SK-N-SH (cell line): ENCODE data around the gene CENPT. TPM values are rescaled to one million over a fixed set of nuclear protein-coding genes. Genes with fewer than 3 reads are reported as not detected.

ENCODE experiments used
- CTCF ChIA-PET: fragments of 300-600, 350-600 bp; formaldehyde crosslinking; extraction: SDS; loops from one replicate; lab custom pipeline; 2021; lab: Yijun Ruan, JAX
- POLR2A ChIA-PET: fragments of 350-600 bp; sonication (Branson Sonifier 250); formaldehyde crosslinking; extraction: SDS; loops from one replicate; lab custom pipeline; 2020; ENCODE audit warnings: antibody characterized with exemption, inconsistent platforms; lab: Yijun Ruan, JAX
- DNase-seq: peaks from one replicate; pipeline ENCODE4 v3.0.0; 2012
- H2AFZ ChIP-seq: fragments of 200-600 bp; sonication (generic); 2 replicates; pipeline ENCODE4 v1.8.1; 2016; ENCODE audit warnings: antibody characterized with exemption, mild to moderate bottlenecking, low read depth
- H3F3A ChIP-seq: fragments of 200-600 bp; sonication (generic); replicated peaks from 2 replicates; pipeline ENCODE3; 2016; ENCODE audit warnings: antibody characterized with exemption, mild to moderate bottlenecking; ENCODE audit not compliant: insufficient read depth
- H3K27ac ChIP-seq, 2 experiments: fragments of 200-500 bp in 1 of 2; fragments of 200-600 bp in 1 of 2; sonication (Bioruptor generic) in 1 of 2; sonication (generic), shearing (Covaris generic) in 1 of 2; 2 replicates each; pipeline versions ENCODE4 v1.5.1 to v1.6.1; 2014 to 2016; ENCODE audit warnings: low read depth in 2 of 2, inconsistent platforms in 1 of 2, low read length in 1 of 2, mild to moderate bottlenecking in 1 of 2, mixed read lengths in 1 of 2
- H3K27me3 ChIP-seq: fragments of 200-600 bp; sonication (generic), shearing (Covaris generic); 2 replicates; pipeline ENCODE4 v1.6.1; 2016; ENCODE audit warnings: mixed run types; ENCODE audit not compliant: insufficient read depth
- H3K36me3 ChIP-seq, 2 experiments: fragments of 200-500 bp in 1 of 2; fragments of 200-600 bp in 1 of 2; sonication (Bioruptor generic) in 1 of 2; sonication (generic) in 1 of 2; replicated peaks in 1 of 2; 2 replicates each; pipeline versions ENCODE3 to v1.5.1; 2014 to 2016; ENCODE audit warnings: low read length in 1 of 2, mild to moderate bottlenecking in 1 of 2; ENCODE audit not compliant: insufficient read depth in 2 of 2, control insufficient read depth in 1 of 2
- H3K4me1 ChIP-seq, 2 experiments: fragments of 200-500 bp in 1 of 2; fragments of 200-600 bp in 1 of 2; sonication (Bioruptor generic) in 1 of 2; sonication (generic), shearing (Covaris generic) in 1 of 2; 2 replicates each; pipeline versions ENCODE4 v1.5.1 to v1.6.1; 2014 to 2016; ENCODE audit warnings: low read depth in 1 of 2, low read length in 1 of 2, mixed run types in 1 of 2; ENCODE audit not compliant: insufficient read depth in 2 of 2, control insufficient read depth in 1 of 2
- H3K4me2 ChIP-seq: fragments of 200-600 bp; sonication (generic), shearing (Covaris generic); 2 replicates; pipeline ENCODE4 v1.6.1; 2017; ENCODE audit warnings: mixed run types
- H3K4me3 ChIP-seq, 2 experiments: fragments of 200-500 bp in 1 of 2; fragments of 200-600 bp in 1 of 2; sonication (Bioruptor generic) in 1 of 2; sonication (generic), shearing (Covaris generic) in 1 of 2; 2 replicates each; pipeline versions ENCODE4 v1.5.1 to v1.8.1; 2014 to 2016; ENCODE audit warnings: low read depth in 2 of 2, inconsistent platforms in 1 of 2, low read length in 1 of 2, mild to moderate bottlenecking in 1 of 2, mixed read lengths in 1 of 2, moderate library complexity in 1 of 2
- H3K79me2 ChIP-seq: fragments of 200-600 bp; sonication (generic); 2 replicates; pipeline ENCODE4 v1.8.1; 2017; ENCODE audit warnings: mild to moderate bottlenecking; ENCODE audit not compliant: insufficient read depth
- H3K9ac ChIP-seq: fragments of 200-600 bp; sonication (generic); 2 replicates; pipeline ENCODE4 v1.6.1; 2017; ENCODE audit warnings: mixed run types
- H3K9me2 ChIP-seq: fragments of 200-600 bp; sonication (generic); 2 replicates; pipeline ENCODE4 v1.6.1; 2017; ENCODE audit warnings: mixed run types
- H3K9me3 ChIP-seq: fragments of 200-600 bp; sonication (generic); 2 replicates; pipeline ENCODE4 v1.6.1; 2017; ENCODE audit warnings: mixed run types, mild to moderate bottlenecking, moderate library complexity
- H4K20me1 ChIP-seq: fragments of 200-600 bp; sonication (generic); 2 replicates; pipeline ENCODE4 v1.6.1; 2017; ENCODE audit warnings: mild to moderate bottlenecking, mixed run types; ENCODE audit not compliant: insufficient read depth
- CHD2 ChIP-seq: fragments of 150-350 bp; IDR thresholded peaks from 2 replicates; pipeline ENCODE4 v1.6.1; 2018; ENCODE audit warnings: low read length; ENCODE audit not compliant: partially characterized antibody
- CTCF ChIP-seq: fragments of 200-600 bp; sonication (generic); IDR thresholded peaks from 2 replicates; pipeline ENCODE4 v1.6.1; 2017; ENCODE audit warnings: antibody characterized with exemption, mild to moderate bottlenecking, moderate library complexity
- ELF1 ChIP-seq: IDR thresholded peaks from 2 replicates; pipeline ENCODE4 v1.4.0; 2012
- FOSL2 ChIP-seq: IDR thresholded peaks from 2 replicates; pipeline ENCODE4 v1.4.0; 2012; ENCODE audit warnings: low read depth, mild to moderate bottlenecking, moderate library complexity, borderline replicate concordance
- FOXJ3 ChIP-seq: sonication (generic); formaldehyde crosslinking; IDR thresholded peaks from 2 replicates; pipeline ENCODE4 v1.5.1; 2020; ENCODE audit warnings: mild to moderate bottlenecking, missing genetic modification reagents
- FOXM1 ChIP-seq: IDR thresholded peaks from 2 replicates; pipeline ENCODE4 v1.4.0; 2012; ENCODE audit warnings: low read depth, mild to moderate bottlenecking
- GATA2 ChIP-seq: sonication (generic); formaldehyde crosslinking; IDR thresholded peaks from 2 replicates; pipeline ENCODE4 v1.5.0; 2020; ENCODE audit warnings: mild to moderate bottlenecking, missing genetic modification reagents
- IRF3 ChIP-seq: fragments of 150-350 bp; IDR thresholded peaks from 2 replicates; pipeline ENCODE4 v1.6.1; 2016; ENCODE audit warnings: mild to moderate bottlenecking, low read depth, low read length
- MAX ChIP-seq: IDR thresholded peaks from 2 replicates; pipeline ENCODE4 v1.4.0; 2012; ENCODE audit warnings: low read depth
- MEF2A ChIP-seq: IDR thresholded peaks from 2 replicates; pipeline ENCODE4 v1.4.0; 2012; ENCODE audit warnings: low read depth, borderline replicate concordance
- MXI1 ChIP-seq: IDR thresholded peaks from 2 replicates; pipeline ENCODE4 v1.6.1; 2012; ENCODE audit warnings: mild to moderate bottlenecking, low read depth, low read length, improper control_type of control experiment
- NFIC ChIP-seq: IDR thresholded peaks from 2 replicates; pipeline ENCODE4 v1.4.0; 2012; ENCODE audit warnings: borderline replicate concordance
- POLR2AphosphoS5 ChIP-seq: IDR thresholded peaks from 2 replicates; pipeline ENCODE4 v1.6.1; 2012; ENCODE audit warnings: low read depth, low read length
- RAD21 ChIP-seq: IDR thresholded peaks from 2 replicates; pipeline ENCODE4 v1.6.1; 2012; ENCODE audit warnings: mild to moderate bottlenecking, low read length
- RCOR1 ChIP-seq: fragments of 150-350 bp; IDR thresholded peaks from 2 replicates; pipeline ENCODE4 v1.6.1; 2017; ENCODE audit warnings: antibody characterized with exemption, low read length
- RFX5 ChIP-seq: IDR thresholded peaks from 2 replicates; pipeline ENCODE4 v1.6.1; 2012; ENCODE audit warnings: mild to moderate bottlenecking, improper control_type of control experiment, low read length
- TAF1 ChIP-seq: IDR thresholded peaks from 2 replicates; pipeline ENCODE4 v1.6.1; 2012; ENCODE audit warnings: low read depth, mild to moderate bottlenecking, low read length, moderate library complexity, borderline replicate concordance
- USF1 ChIP-seq: IDR thresholded peaks from 2 replicates; pipeline ENCODE4 v1.4.0; 2012; ENCODE audit warnings: low read depth, borderline replicate concordance
- YY1 ChIP-seq: IDR thresholded peaks from 2 replicates; pipeline ENCODE4 v1.4.0; 2012; ENCODE audit warnings: low read depth, mild to moderate bottlenecking
- ZBTB33 ChIP-seq: IDR thresholded peaks from 2 replicates; pipeline ENCODE4 v1.4.0; 2012; ENCODE audit warnings: low read depth, borderline replicate concordance
- WGBS: methylation state at CpG from one replicate; pipeline ENCODE4 v1.1.6; 2017; ENCODE audit warnings: low lambda C conversion rate; 5-methylcytosine and 5-hydroxymethylcytosine counted together
- polyA plus RNA-seq, 3 experiments: library from polyadenylated mRNA; depleted of rRNA; stranded (reverse); fragments of >200 nt; gene quantifications; 2 replicates each; pipeline ENCODE4 v1.2.3, GENCODE V29; 2012

Gene CENPT
- polyA plus RNA-seq, 1 of the 3 experiments (the other 2 are of a cell fraction): 48.6 TPM

- Histone ChIP-seq H3K9me2 (no peaks in the 10 kb centered on the region), H3K36me3 (peaks cover 4 to 12% of the 10 kb centered on the region in 2 experiments), H3K4me1 (peaks cover 2 to 8% of the 10 kb centered on the region in 2 experiments; a peak in 2 of 4 replicates), H3K9ac (no peak overlapping the region), H3K4me3 (no peak overlapping the region), H2AFZ (no peak overlapping the region), H3K9me3 (no peaks in the 10 kb centered on the region), H3K4me2 (no peak overlapping the region), H3K27ac (no peak overlapping the region), H3K79me2 (peaks cover 100% of the 10 kb centered on the region), H4K20me1 (peaks cover 99% of the 10 kb centered on the region), H3K27me3 (no peaks in the 10 kb centered on the region), H3F3A (peaks cover 12% of the 10 kb centered on the region)
- ChIA-PET POLR2A (interaction anchor here (1.7 kb wide), 1 partner anchor 22 kb away, joined by 3 read pairs; no protein-coding TSS in a partner anchor), CTCF (interaction anchor here (0.6 to 2.0 kb wide), 5 partner anchors 28 to 597 kb away, joined by 3 to 10 read pairs (median 4); partner anchors contain the start of gene NRN1L)
- WGBS: 90% methylated on average over 10 of the region's 10 CpGs
- DNase-seq: no peak
- TF ChIP-seq YY1 (no peak), FOSL2 (no peak), CHD2 (no peak), MXI1 (no peak), ELF1 (no peak), MEF2A (no peak), RFX5 (no peak), POLR2AphosphoS5 (no peak), FOXJ3 (CRISPR knock-in tag) (no peak), GATA2 (CRISPR knock-in tag) (no peak), RCOR1 (no peak), TAF1 (no peak), CTCF (no peak), NFIC (no peak), IRF3 (no peak)
Measured at GRCh38 chr16:67855789-67856188, 8.3 kb upstream of the CENPT start.

GRCh38 chr16:67853670-67854069 lies 6.2 kb upstream of the CENPT start:
- DNase-seq: no peak
- peaks cover 95% of the 10 kb centered on the region for H4K20me1 ChIP-seq
- peaks cover 12% of the 10 kb centered on the region for H3F3A ChIP-seq
- H3K27me3 ChIP-seq: no peaks in the 10 kb centered on the region
- H3K9me2 ChIP-seq: no peaks in the 10 kb centered on the region
- H3K4me3 ChIP-seq: no peak overlapping the region
- H3K4me1 ChIP-seq: peaks cover 0 to 8% of the 10 kb centered on the region in 2 experiments; a peak in 2 of 4 replicates
- ChIA-PET POLR2A (no interaction called here), CTCF (interaction anchor here (0.7 to 1.3 kb wide), 2 partner anchors 9 to 30 kb away, joined by 3 read pairs; no protein-coding TSS in a partner anchor)
- H3K9me3 ChIP-seq: no peaks in the 10 kb centered on the region
- no peak overlapping the region for H3K27ac ChIP-seq
- no peak overlapping the region for H3K4me2 ChIP-seq
- H3K36me3 ChIP-seq: peaks cover 0 to 6% of the 10 kb centered on the region in 2 experiments
- H3K9ac ChIP-seq: no peak overlapping the region
- no peak overlapping the region for H2AFZ ChIP-seq
- WGBS: 95% methylated on average over 3 of the region's 3 CpGs
- peaks cover 100% of the 10 kb centered on the region for H3K79me2 ChIP-seq
- TF ChIP-seq FOXM1 (no peak), USF1 (no peak), ELF1 (no peak), POLR2AphosphoS5 (no peak), MAX (no peak), ZBTB33 (no peak), RFX5 (no peak), CHD2 (no peak), RAD21 (no peak), CTCF (no peak)
